Adipose tissue (tissue), 3 donors: Measurements from ENCODE around the gene ABHD1. TPM values are rescaled to one million over a fixed set of nuclear protein-coding genes. Genes with fewer than 3 reads are reported as not detected.
"Not testable (repeated sequence)": the region's sequence is repeated elsewhere in the genome, so short reads cannot be mapped to it uniquely, and the experiment has no call there.

Experiments
- H3K27ac ChIP-seq: one replicate; pipeline ENCODE4 v1.5.1; 2013; ENCODE audit warnings: low read depth, low read length
- whole genome bisulfite sequencing, 3 donors: extraction: QIAGEN DNeasy Blood & Tissue Kit; methylation state at CpG; one replicate each; pipeline ENCODE4 v1.1.7; 2013; 5-methylcytosine and 5-hydroxymethylcytosine counted together
- polyA plus RNA-seq, 3 donors: library from polyadenylated mRNA; stranded (reverse); fragments of 200-250 nt; gene quantifications; one replicate each; pipeline ENCODE4 v1.2.3, GENCODE V29; 2013
- donor health status: healthy with polysubstance abuse.
- donor health status: Bipolar disorder and iron deficiency.
- donor health status: healthy.

The ABHD1 gene
- polyA plus RNA-seq, 3 donors: 0.79 to 1.4 (median 1.2) TPM

DNA sequence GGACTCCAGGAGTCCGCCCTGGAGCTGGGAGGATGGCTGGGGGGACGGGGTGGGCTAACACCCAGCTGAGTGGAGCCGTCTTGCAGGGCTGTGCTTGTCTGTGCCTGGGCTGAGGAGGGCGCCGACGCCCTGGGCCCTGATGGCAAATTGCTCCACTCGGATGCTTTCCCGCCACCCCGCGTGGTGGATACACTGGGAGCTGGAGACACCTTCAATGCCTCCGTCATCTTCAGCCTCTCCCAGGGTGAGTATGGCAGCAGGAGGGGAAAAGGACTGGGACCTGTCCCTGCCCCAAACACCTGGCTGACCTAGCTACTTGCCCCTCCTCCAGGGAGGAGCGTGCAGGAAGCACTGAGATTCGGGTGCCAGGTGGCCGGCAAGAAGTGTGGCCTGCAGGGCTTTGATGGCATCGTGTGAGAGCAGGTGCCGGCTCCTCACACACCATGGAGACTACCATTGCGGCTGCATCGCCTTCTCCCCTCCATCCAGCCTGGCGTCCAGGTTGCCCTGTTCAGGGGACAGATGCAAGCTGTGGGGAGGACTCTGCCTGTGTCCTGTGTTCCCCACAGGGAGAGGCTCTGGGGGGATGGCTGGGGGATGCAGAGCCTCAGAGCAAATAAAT is 24.2 kb upstream of the ABHD1 start:
- 90 to 95% (median 95%) methylated on average over 19 of the region's 19 CpGs for WGBS, 3 donors
- no peak overlapping the region for H3K27ac ChIP-seq

DNA sequence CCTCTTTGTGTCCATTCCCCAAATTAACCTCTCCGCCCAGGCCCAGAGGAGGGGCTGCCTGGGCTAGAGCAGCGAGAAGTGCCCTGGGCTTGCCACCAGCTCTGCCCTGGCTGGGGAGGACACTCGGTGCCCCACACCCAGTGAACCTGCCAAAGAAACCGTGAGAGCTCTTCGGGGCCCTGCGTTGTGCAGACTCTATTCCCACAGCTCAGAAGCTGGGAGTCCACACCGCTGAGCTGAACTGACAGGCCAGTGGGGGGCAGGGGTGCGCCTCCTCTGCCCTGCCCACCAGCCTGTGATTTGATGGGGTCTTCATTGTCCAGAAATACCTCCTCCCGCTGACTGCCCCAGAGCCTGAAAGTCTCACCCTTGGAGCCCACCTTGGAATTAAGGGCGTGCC is 23.6 kb upstream of the ABHD1 start:
- H3K27ac ChIP-seq: no peak overlapping the region
- 81 to 85% (median 84%) methylated on average over 10 of the region's 10 CpGs for WGBS, 3 donors

DNA sequence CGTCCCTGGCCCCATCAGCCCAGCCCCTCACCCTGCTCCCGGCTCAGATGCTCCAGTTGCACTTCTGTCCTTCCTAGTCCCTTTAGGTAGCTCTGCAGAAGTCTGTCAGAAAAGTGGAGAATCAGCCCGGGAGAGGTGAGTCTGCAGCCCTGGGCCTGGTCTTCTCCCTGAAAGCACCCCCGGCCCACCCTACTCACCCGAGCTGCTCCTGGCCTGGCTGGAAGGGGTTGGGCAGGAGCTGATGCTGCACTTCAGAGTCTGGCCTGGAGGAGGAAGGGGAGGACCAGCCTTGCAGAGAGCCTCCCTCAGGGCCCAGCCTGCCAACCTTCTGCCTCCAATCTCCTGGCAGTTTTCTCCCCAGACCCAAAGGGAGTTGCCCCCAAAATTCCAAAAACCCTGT is 21.3 kb upstream of the ABHD1 start:
- H3K27ac ChIP-seq: no peak overlapping the region
- whole genome bisulfite sequencing, 3 donors: 68 to 77% (median 69%) methylated on average over 5 of the region's 5 CpGs

DNA sequence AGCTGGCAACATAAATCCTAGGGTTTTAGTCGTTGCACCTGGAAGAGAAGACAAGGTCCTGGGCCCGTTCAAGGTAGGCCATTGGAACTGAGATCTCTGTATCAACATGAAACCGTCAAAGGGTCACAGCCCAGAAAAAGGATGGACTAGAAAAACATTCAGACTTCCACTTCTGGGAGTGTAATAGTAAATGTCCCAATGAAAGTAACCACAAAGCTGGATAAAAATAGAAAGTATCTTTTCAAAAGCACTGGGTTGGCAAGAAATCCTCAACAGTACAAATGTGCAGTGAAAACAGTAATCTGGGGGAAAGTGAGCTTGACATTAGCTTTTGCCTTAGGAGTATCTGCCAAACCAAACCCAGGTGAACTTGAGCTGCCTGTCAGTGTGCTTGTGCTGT is 17.6 kb upstream of the ABHD1 start:
- WGBS, 3 donors: 60 to 72% (median 71%) methylated on average over 3 of the region's 3 CpGs
- H3K27ac ChIP-seq: no peak overlapping the region

DNA sequence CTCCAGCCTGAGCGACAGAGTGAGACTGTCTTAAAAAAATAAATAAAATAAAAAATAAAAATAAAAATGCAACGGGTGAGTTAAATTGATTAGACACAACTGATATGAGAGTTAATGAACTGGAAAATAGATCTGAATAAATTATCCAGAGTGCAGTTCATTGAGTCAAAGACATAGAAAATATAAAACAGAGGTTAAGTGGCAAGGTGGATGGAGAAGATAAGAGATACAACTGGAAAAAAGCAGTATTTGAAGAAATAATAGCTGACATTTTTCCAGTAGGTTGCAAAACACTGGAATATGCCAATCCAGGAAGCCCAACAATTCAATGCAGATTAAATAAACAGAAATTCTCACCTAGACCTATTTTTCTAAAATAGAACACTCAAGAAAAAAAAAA is 15.4 kb upstream of the ABHD1 start:
- H3K27ac ChIP-seq: no peak overlapping the region
- 74 to 89% (median 88%) methylated on average over 2 of the region's 2 CpGs for WGBS, 3 donors

DNA sequence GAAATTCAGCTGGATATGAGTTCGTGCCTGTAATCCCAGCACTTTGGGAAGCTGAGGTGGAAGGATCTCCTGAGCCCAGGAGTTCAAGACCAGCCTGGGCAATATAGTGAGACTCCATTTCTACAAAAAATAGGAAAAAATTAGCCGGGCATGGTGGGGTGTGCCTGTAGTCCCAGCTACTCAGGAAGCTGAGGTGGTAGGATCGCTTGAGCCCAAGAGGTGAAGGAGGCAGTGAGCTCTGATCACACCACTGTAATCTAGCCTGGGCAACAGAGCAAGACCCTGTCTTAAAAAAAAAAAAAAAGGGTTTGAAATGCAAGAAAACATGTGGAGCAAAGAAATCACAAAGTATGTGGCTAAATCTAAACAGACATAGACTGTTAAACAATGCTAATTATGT is 14.5 kb upstream of the ABHD1 start:
- H3K27ac ChIP-seq: no peak overlapping the region
- WGBS, 3 donors: 91 to 96% (median 93%) methylated on average over 3 of the region's 3 CpGs

DNA sequence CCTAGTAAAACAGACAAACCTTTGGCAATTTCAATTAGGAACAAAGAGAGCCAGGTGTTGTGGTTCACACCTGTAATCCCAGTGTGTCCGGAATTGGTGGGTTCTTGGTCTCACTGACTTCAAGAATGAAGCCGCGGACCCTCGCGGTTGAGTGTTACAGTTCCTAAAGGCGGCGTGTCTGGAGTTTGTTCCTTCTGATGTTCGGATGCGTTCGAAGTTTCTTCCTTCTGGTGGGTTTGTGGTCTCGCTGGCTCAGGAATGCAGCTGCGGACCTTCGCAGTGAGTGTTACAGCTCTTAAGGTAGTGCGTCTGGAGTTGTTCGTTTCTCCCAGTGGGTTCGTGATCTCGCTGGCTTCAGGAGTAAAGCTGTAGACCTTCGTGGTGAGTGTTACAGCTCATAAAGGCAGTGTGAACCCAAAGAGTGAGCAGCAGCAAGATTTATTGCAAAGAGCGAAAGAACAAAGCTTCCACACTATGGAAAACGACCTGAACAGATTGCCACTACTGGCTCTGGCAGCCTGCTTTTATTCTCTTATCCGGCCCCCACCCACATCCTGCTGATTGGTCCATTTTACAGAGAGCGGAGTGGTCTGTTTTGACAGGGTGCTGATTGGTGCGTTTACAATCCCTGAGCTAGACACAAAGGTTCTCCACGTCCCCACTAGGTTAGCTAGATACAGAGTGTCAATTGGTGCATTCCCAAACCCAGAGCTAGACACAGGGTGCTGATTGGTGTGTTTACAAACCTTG is 12.8 kb upstream of the ABHD1 start:
- not testable (repeated sequence) for H3K27ac ChIP-seq
- 79 to 84% (median 82%) methylated on average over 24 of the region's 24 CpGs for WGBS, 3 donors

DNA sequence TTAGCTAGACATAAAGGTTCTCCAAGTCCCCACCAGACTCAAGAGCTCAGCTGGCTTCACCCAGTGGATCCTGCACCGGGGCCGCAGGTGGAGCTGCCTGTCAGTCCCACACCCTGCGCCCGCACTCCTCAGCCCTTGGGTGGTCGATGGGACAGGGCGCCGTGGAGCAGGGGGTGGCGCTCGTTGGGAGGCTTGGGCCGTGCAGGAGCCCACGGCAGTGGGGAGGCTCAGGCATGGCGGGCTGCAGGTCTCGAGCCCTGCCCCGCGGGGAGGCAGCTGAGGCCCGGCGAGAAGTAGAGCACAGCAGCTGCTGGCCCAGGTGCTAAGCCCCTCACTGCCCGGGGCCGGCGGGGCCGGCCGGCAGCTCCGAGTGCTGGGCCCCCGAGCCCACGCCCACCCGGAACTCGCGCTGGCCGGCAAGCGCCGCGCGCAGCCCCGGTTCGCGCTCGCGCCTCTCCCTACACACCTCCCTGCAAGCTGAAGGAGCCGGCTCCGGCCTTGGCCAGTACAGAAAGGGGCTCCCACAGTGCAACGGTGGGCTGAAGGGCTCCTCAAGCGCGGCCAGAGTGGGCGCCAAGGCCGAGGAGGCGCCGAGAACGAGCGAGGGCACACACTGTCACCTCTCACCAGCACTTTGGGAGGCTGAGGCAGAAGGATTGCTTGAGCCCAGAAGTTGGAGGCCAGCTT is 12.1 kb upstream of the ABHD1 start:
- H3K27ac ChIP-seq: not testable (repeated sequence)
- 91 to 94% (median 94%) methylated on average over 39 to 49 of the region's 49 CpGs for WGBS, 3 donors

DNA sequence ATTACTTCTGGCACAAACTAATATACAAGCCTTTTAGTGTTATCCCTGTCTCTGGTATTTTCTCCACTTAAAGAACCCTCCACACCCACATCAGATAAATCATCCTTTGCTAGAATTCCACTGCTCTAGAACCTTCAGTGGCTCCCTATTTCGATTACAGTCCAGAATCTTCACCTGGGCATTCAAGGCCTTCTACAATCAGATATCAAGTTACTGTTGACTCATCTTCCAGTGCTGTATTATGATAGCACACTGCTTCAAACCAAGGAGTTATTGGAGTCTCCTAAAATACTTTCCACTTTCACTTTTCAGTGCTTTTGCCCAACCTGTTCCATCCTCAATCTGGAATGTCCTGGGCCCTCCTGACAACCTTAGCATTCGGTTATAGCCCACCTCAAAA is 8.1 kb upstream of the ABHD1 start:
- H3K27ac ChIP-seq: no peak overlapping the region
- 67 to 76% (median 74%) methylated on average over 2 of the region's 2 CpGs for WGBS, 3 donors

DNA sequence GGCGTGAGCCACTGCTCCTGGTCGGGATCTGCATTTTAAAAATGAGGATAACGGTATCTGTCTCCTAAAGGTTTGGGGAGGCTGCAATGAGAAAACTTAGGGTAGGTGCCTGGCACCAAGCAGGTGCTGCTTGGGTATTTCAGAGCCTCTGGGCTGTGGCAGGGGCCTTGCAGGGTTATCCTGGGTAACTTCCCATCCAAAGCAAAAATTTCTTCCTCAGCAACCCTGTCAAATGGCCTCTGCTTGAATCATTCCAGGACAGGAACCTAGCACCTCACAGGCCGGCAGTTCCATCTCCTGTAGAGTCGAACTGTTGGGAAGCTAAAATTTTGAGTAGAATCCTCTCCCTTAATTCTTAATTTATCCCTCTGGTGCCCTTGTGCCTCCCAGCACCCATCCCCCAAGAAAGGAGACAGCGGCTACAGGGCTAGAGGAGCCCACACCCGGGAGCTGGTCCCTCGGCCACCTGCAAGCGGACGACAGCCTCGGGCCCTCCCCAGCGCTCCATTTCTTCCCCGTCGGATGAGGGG is 5.6 kb upstream of the ABHD1 start:
- WGBS, 3 donors: 23 to 29% (median 26%) methylated on average over 12 to 14 of the region's 14 CpGs
- H3K27ac ChIP-seq: no peak overlapping the region

DNA sequence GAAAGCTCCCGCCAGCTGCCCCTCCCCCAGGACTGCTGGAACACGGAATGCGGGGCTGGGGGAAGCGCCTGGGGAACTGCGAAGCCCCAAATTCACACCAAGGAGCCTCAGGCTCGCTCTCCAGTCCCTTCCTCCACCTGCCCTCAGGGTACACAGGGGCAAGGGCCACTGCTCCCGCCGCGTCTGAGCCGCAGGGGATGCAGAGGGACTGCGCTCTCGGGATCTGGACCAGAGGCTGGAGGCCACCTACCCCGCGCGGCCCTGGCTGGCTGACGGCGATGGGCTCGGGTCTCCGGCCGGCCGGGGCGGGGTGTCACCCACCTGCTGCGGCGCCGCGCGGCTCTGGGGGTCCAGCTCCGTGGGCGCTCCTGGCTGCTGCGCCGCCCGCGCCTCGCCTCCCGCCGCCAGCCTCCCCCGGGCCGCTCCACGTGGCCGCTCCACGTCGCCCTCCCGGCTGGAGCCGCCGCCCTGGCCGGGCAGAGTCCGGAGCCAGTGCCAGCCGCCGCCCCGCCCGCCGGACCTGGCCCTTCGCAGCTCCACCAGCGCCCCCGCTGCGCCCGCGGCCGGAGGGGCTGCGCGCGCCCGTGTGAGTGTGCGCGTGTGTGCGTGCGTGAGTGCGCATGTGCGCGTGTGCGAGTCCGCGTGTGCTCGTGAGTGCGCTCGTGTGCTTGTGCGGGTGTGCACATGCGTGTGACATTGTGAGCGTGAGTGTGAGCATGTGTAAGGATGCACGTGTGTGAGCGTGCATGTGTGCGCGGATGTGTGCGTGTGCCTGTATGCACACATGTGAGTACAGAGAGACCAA is 4.9 kb upstream of the ABHD1 start, which contains the start of gene CGREF1:
Gene CGREF1, minus strand, starts transcription at position 604 of the 805 bp plus-strand sequence. CDS start 14,762 bp downstream, outside the sequence.
- WGBS, 3 donors: 4 to 5% (median 5%) methylated on average over 54 to 84 of the region's 84 CpGs
- H3K27ac ChIP-seq: no peak within 1 kb of the TSS

DNA sequence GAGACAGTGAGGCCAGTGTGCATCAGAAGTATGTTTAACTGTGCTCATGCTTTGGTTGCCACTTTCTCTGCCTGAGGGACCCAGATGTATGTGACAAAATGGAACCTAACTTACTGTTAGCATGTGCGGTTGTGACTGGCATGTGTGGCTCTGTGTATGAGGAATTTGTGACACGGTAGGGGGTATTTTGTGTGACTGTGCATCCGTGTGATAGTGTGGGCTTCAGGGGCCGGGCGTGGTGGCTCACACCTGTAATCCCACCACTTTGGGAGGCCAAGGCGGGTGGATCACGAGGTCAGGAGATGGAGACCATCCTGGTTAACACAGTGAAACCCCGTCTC is 4.3 kb upstream of the ABHD1 start:
- H3K27ac ChIP-seq: not testable (repeated sequence)
- 78 to 85% (median 82%) methylated on average over 8 of the region's 8 CpGs for WGBS, 3 donors

DNA sequence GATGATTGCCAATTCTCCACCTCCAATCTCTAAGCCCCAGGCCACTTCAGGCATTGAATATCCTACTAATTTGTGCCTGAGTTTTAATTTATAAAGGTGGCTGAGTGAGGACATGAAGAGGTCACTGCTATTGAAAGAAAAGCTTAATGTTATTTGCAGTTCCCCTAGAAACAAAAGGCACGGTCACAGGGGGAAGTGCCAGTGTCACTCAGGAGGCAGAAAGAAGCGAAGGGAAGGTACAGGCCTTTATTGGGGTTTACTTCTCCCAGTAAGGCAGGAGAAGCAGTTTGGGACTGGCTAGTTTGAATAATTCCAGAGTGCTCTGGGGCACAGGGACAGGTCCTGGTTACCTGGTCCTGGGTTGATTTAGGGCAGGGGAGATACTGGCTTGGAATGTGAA is 1.7 kb upstream of the ABHD1 start:
- no peak overlapping the region for H3K27ac ChIP-seq
- 68 to 83% (median 79%) methylated on average over 2 of the region's 2 CpGs for WGBS, 3 donors

DNA sequence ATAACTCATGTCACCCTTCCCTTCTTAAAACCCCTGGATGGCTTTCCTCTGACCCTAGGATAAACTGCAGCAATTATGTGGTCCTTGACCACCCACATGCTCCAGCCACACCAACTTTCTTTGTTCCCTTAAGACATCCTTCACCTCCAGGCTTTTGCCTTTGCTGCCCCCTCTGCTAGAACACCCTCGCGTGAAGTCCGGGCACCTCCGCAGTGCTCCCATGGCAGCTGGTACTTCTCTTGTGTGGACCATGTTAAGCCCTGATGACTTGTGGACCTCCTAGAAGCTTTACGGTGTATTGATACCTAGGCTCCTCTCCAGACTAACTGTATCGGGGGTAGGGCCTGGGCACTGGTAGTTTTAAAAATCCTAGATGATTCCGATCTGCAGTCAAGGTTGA is 824 bp upstream of the ABHD1 start:
- WGBS, 3 donors: 91% methylated on average over 7 of the region's 7 CpGs
- no peak overlapping the region for H3K27ac ChIP-seq

DNA sequence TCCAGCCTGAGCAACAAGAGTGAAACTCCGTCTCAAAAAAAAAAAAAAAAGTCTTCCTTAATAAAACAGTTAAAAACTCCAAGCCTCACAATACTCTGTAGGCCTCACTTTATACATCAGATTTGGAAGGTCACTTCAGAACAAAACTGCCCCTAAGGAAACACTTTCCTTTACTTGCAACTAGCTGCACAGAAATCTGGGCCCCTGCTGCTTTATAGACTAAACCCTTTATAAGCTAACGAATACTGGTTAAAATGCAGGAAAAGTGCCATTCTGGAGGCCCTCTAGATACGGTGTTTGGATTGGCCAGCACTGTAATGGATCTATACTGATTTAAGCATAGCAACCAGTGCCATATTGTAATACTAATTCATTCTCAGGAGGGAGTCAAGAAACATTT is 1.5 kb downstream of the ABHD1 start:
- WGBS, 3 donors: 84 to 93% (median 88%) methylated on average over 3 of the region's 3 CpGs
- H3K27ac ChIP-seq: no peak overlapping the region

DNA sequence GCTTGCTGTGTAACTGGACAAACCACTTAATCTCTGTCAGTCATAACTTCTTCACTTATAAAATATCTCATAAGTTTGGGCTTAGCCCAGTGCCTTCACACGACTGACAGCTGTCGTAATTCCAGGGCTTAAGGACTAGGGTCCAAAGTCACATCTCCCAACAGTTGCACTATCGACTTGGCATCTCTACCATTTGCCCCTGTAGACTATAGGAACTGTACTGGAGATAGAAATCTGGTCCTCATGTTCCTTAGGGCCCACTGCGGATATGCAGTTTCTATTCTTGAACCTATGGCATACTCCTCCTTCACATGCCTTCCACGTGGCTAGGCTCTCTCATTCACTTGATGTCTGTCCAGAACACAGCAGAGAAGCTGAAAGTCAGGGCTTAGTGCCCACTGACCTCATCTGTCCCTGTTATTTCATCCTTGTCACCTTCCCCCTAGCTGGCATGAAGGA is 2.7 kb downstream of the ABHD1 start:
- H3K27ac ChIP-seq: no peak overlapping the region
- 46 to 54% (median 53%) methylated on average over 5 of the region's 5 CpGs for WGBS, 3 donors

DNA sequence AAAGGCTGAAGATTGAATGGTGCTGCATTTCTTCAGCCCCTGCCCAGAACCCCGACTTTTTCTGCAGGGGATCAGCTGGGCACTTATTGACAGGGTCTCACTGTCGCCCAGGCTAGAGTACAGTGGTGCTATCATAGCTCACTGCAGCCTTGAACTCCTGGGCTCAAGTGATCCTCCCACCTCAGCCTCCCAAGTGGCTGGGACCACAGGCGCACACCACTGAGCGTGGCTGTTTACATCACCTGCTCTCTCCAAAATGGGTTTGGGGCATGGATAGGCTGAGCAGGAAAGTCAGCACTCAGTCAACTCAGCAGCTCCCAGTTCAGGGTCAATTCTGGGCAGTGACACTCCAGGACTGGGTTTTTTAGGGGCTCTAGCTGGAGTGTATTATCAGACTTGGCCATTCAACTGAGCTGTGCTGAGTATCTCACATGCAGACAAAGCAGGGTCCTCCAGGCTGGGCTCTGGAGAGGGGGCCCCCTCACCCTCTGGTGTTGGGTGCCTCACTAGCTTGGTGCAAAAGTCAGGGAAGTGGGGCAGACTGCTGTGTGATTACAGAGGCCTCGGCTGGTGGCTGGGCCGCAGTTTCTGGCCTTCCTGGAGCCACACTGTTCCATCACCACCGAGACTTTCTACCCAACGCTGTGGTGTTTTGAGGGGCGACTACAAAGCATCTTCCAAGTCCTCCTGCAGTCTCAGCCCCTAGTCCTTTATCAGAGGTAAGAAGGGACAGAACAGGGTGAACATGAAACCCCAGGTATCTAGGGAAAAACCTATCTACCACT is 4.5 kb downstream of the ABHD1 start:
- WGBS, 3 donors: 86 to 89% (median 88%) methylated on average over 9 of the region's 9 CpGs

More for the DNA sequence above, 4.5 kb downstream of the ABHD1 start:
- H3K27ac ChIP-seq: no peak overlapping the region
